WTC11 (cell line): ENCODE results near the gene CPVL. TPM values are rescaled to one million over a fixed set of nuclear protein-coding genes. Genes with fewer than 3 reads are reported as not detected.

Experiments
- ATAC-seq: fragments of 200-7000 bp; cut with Tn5 transposase; 2 replicates; pipeline ENCODE4 v1.10.0; 2021; ENCODE audit warnings: mild to moderate bottlenecking, moderate library complexity
- CTCF ChIA-PET: fragments of 300-600 bp; sonication (Branson Sonifier 250); formaldehyde crosslinking; loops from one replicate; lab custom pipeline; 2021; ENCODE audit warnings: antibody characterized with exemption; lab: Charles Lee
- POLR2A ChIA-PET: fragments of 350-600 bp; sonication (Branson Sonifier 250); formaldehyde crosslinking; loops from one replicate; lab custom pipeline; 2021; ENCODE audit warnings: antibody characterized with exemption; lab: Charles Lee
- DNase-seq: peaks from one replicate; pipeline ENCODE4 v3.0.0; 2021; ENCODE audit warnings: low spot score
- H3K27ac Mint-ChIP-seq: 2 replicates; pipeline ENCODE4 v1.8.0; 2021; ENCODE audit warnings: mixed read lengths
- H3K27me3 Mint-ChIP-seq: 2 replicates; pipeline ENCODE4 v1.8.0; 2021; ENCODE audit warnings: low read depth, mild to moderate bottlenecking, moderate library complexity, mixed read lengths
- H3K36me3 Mint-ChIP-seq: 2 replicates; pipeline ENCODE4 v1.8.0; 2021; ENCODE audit warnings: mixed read lengths
- H3K4me1 Mint-ChIP-seq: 2 replicates; pipeline ENCODE4 v1.8.0; 2022; ENCODE audit warnings: mixed read lengths
- H3K4me3 Mint-ChIP-seq: 2 replicates; pipeline ENCODE4 v1.8.0; 2021; ENCODE audit warnings: mild to moderate bottlenecking, moderate library complexity, mixed read lengths
- H3K9me3 Mint-ChIP-seq: 2 replicates; pipeline ENCODE4 v1.8.0; 2021; ENCODE audit warnings: mixed read lengths
- AFF4 ChIP-seq: sonication (generic); formaldehyde crosslinking; IDR thresholded peaks from 2 replicates; pipeline ENCODE4 v1.8.1; 2023; ENCODE audit warnings: mild to moderate bottlenecking, missing genetic modification reagents, borderline replicate concordance
- ATF1 ChIP-seq: sonication (generic); formaldehyde crosslinking; IDR thresholded peaks from 2 replicates; pipeline ENCODE4 v1.8.1; 2023; ENCODE audit warnings: mild to moderate bottlenecking, moderate library complexity, missing genetic modification reagents
- CBFB ChIP-seq: sonication (generic); formaldehyde crosslinking; IDR thresholded peaks from 2 replicates; pipeline ENCODE4 v1.8.1; 2022; ENCODE audit warnings: mild to moderate bottlenecking, low read depth, missing genetic modification reagents
- CTCF ChIP-seq: fragments of 200-600 bp; IDR thresholded peaks from 2 replicates; pipeline ENCODE4 v1.8.0; 2022; ENCODE audit warnings: antibody characterized with exemption
- E2F5 ChIP-seq: sonication (generic); formaldehyde crosslinking; IDR thresholded peaks from 2 replicates; pipeline ENCODE4 v1.8.1; 2022; ENCODE audit warnings: mild to moderate bottlenecking, moderate library complexity, missing genetic modification reagents
- FOXJ3 ChIP-seq: sonication (generic); formaldehyde crosslinking; IDR thresholded peaks from 2 replicates; pipeline ENCODE4 v1.9.0; 2021; ENCODE audit warnings: missing genetic modification reagents, mild to moderate bottlenecking, borderline replicate concordance
- JAZF1 ChIP-seq: fragments of 250-450 bp; sonication (Bioruptor Pico); IDR thresholded peaks from 2 replicates; pipeline ENCODE4 v1.9.0; 2021; ENCODE audit warnings: moderate library complexity, mild to moderate bottlenecking, inconsistent platforms
- KAT7 ChIP-seq: sonication (generic); formaldehyde crosslinking; IDR thresholded peaks from 2 replicates; pipeline ENCODE4 v1.8.1; 2023; ENCODE audit warnings: missing genetic modification reagents, mild to moderate bottlenecking, borderline replicate concordance
- MAX ChIP-seq: sonication (generic); formaldehyde crosslinking; IDR thresholded peaks from 2 replicates; pipeline ENCODE4 v1.8.0; 2022; ENCODE audit warnings: mild to moderate bottlenecking, missing genetic modification reagents
- NR1H2 ChIP-seq: sonication (generic); formaldehyde crosslinking; IDR thresholded peaks from 2 replicates; pipeline ENCODE4 v1.9.0; 2021; ENCODE audit warnings: mild to moderate bottlenecking, moderate library complexity, missing genetic modification reagents
- TCF7 ChIP-seq: sonication (generic); formaldehyde crosslinking; IDR thresholded peaks from 2 replicates; pipeline ENCODE4 v1.8.0; 2022; ENCODE audit warnings: mild to moderate bottlenecking, low read depth, missing genetic modification reagents, moderate library complexity
- TEAD1 ChIP-seq: sonication (generic); formaldehyde crosslinking; IDR thresholded peaks from 2 replicates; pipeline ENCODE4 v1.8.0; 2022; ENCODE audit warnings: mild to moderate bottlenecking, missing genetic modification reagents
- USF1 ChIP-seq: sonication (generic); formaldehyde crosslinking; IDR thresholded peaks from 2 replicates; pipeline ENCODE4 v1.8.0; 2022; ENCODE audit warnings: mild to moderate bottlenecking, missing genetic modification reagents
- USF2 ChIP-seq: sonication (generic); formaldehyde crosslinking; IDR thresholded peaks from 2 replicates; pipeline ENCODE4 v1.8.1; 2023; ENCODE audit warnings: mild to moderate bottlenecking, missing genetic modification reagents, moderate library complexity
- ZMAT4 ChIP-seq: fragments of 250-450 bp; sonication (Bioruptor Pico); IDR thresholded peaks from 2 replicates; pipeline ENCODE4 v1.9.0; 2021; ENCODE audit warnings: mild to moderate bottlenecking
- ZNF232 ChIP-seq: sonication (generic); formaldehyde crosslinking; IDR thresholded peaks from 2 replicates; pipeline ENCODE4 v1.8.0; 2022; ENCODE audit warnings: mild to moderate bottlenecking, missing genetic modification reagents
- ZNF281 ChIP-seq: sonication (generic); formaldehyde crosslinking; IDR thresholded peaks from 2 replicates; pipeline ENCODE4 v1.8.0; 2023; ENCODE audit warnings: mild to moderate bottlenecking, missing genetic modification reagents
- ZNF416 ChIP-seq: fragments of 250-450 bp; sonication (Bioruptor Pico); IDR thresholded peaks from 2 replicates; pipeline ENCODE4 v1.9.0; 2021; ENCODE audit warnings: mild to moderate bottlenecking, inconsistent platforms
- ZNF532 ChIP-seq: fragments of 250-450 bp; sonication (Bioruptor Pico); IDR thresholded peaks from 2 replicates; pipeline ENCODE4 v1.9.0; 2021; ENCODE audit warnings: mild to moderate bottlenecking, borderline replicate concordance
- ZNF671 ChIP-seq: fragments of 250-450 bp; sonication (Bioruptor Pico); IDR thresholded peaks from 2 replicates; pipeline ENCODE4 v1.8.0; 2021; ENCODE audit warnings: mild to moderate bottlenecking
- total RNA-seq: library from RNA; stranded (reverse); gene quantifications from 3 replicates; pipeline ENCODE4 v1.2.3, GENCODE V29; 2021

Gene CPVL
- total RNA-seq, 1 experiment from 2014 or later, result 34.2 TPM

- no peak for ATAC-seq
- peaks cover 4% of the 10 kb centered on the region for H3K36me3 Mint-ChIP-seq
- ChIA-PET CTCF (interaction anchor here (2.1 kb wide), 1 partner anchor 11 kb away, joined by 14 read pairs; no protein-coding TSS in a partner anchor), POLR2A (no interaction called here)
- H3K27ac Mint-ChIP-seq, result no peak overlapping the region
- H3K4me3 Mint-ChIP-seq, result no peak overlapping the region
- H3K9me3 Mint-ChIP-seq, result peaks cover 8% of the 10 kb centered on the region
- no peaks in the 10 kb centered on the region for H3K4me1 Mint-ChIP-seq
- no peaks in the 10 kb centered on the region for H3K27me3 Mint-ChIP-seq
- TF ChIP-seq AFF4 (no peak), NR1H2 (CRISPR knock-in tag) (no peak), FOXJ3 (no peak), JAZF1 (no peak), USF1 (CRISPR knock-in tag) (no peak), TEAD1 (CRISPR knock-in tag) (no peak), CBFB (CRISPR knock-in tag) (no peak), E2F5 (no peak), ZMAT4 (CRISPR knock-in tag) (no peak), CTCF (no peak), USF2 (no peak), ZNF416 (CRISPR knock-in tag) (no peak), ATF1 (CRISPR knock-in tag) (no peak), MAX (CRISPR knock-in tag) (no peak), ZNF281 (CRISPR knock-in tag) (no peak), TCF7 (CRISPR knock-in tag) (no peak), KAT7 (CRISPR knock-in tag) (no peak), ZNF532 (no peak), ZNF671 (CRISPR knock-in tag) (no peak), ZNF232 (no peak)
- no peak for DNase-seq
Measured at GRCh38 chr7:29179115-29179514, 32.8 kb upstream of the CPVL start.
